ENCODE results near the gene OPCML.

The OPCML gene

DNA sequence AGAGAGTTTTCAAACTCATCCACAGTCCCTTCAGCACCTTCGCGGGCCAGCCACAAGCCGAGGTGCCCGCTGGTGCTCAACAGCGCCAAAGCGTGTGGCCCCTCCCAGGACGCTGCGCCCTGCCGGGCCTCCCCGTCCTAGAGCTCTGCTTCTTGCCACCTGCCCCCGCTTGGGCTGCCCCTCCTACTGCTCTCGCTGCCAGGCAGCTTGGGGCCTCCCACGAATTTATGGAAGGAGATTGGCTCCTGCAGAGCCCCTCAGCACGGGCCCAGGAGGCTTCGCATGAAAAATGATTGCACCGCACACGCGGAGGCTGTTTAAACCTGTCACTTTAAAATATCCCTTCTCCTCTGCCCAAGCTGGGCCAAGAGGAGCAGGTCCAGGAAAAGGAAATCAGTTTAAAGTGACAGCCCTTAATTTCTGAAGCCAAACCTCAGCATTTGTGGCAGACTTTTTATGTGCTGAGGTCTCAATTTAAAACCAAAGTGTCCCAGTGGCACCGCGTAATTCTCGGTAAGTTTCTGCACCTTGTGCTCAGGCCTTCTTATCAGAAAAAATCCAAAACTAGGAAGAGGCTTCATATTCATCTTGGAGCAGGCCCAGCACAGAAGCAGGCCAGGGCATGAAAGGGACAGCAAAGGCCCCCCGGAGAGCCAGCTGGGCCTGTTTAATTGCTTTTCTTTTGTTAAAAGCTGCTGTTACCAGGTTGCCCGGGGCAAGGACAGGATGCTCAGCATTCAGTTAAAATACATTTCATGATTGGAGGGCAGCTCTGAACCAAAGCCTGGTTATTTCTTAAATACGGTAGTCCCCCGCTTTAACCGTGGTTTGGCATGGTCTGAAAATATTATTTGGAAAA, 303.6 kb downstream of the OPCML start:
- DNase-seq (ENCODE audit: low read depth), result no peak

DNA sequence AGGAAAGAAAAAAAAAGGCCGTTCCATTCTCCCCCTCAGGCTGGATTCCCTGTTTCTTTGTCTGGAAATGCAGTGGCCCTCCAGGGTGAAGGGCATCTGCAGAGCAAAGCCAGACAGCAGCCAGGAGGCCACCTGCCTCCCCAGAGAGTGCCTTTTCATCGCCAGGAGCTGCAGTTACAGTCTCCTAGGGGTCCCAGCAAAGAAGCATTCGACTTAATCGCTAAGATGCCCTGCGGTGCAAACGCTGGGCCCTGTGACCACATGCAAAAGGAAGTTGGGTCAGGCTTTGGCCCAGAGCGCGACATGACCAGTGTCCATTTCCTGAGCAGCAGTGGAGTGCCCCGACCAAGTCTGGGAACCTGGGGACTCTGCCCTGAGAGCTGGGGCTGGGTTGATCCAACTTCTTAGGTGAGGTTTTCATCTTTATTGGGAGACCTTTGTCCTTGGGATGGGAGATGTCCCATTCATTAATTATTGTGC, 304.6 kb downstream of the OPCML start:
- no peak for DNase-seq (ENCODE audit: low read depth)

DNA sequence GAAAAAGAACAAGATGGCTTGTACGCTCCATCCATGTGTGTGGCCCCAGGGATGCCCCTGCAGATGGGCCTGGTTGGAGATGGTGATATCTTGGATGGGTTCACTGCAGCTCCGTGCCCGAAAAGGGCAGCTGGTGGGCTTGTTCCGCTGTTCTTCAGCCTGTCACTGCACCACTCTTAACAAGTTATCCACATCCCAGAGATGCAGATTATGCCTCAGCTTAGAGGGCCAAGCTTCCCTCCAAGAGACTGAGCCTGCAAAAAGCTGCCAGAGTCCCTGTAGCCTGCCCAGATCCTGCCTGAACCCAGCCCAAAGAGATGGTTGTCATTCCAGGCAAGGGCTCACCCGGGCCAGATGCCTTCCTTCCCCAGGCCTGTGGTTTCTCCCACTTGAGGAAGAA, 308.0 kb downstream of the OPCML start:
- no peak for DNase-seq (ENCODE audit: low read depth)

DNA sequence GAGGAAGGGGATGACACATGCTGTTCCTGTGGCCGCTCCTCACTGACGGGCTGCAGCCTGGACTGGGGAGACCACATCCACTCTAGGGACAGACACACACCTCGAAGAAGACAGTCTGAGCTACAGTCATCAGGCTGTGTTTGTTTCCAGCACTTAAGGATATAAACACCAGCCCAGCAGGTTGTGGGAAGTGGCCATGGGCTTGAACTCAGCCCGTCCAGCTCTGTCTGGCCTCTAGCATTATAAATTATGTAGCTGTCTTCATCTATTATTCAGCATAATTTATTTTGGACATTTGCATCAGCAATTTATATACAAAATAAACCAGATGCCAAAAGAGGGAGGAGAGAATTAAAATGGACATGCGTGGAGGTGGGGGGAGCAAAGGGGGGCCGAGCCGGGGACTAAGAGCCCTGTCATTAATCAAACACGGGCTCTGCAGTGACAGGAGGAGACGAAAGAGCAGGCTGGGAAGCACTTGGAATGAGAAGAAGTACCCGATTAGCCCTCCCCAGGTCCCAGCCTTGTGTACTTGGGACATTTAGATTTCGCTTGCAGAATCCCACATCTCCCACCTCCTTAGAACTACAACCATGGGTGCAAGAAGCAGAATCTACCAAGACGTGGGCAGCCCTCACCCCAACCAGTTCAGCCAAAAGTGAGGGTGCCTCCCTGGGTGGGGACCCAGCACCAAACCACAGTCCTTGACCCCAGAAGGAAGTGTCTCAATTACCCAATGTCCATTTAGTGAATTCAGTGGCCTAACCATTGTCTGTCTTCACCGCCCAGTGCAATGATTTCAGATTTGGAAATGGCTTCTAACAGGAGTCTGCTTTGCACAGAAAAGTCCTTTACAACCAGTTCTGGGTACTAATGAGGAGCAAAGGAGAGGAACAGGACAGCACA, 309.6 kb downstream of the OPCML start:
- DNase-seq (ENCODE audit: low read depth), result no peak

DNA sequence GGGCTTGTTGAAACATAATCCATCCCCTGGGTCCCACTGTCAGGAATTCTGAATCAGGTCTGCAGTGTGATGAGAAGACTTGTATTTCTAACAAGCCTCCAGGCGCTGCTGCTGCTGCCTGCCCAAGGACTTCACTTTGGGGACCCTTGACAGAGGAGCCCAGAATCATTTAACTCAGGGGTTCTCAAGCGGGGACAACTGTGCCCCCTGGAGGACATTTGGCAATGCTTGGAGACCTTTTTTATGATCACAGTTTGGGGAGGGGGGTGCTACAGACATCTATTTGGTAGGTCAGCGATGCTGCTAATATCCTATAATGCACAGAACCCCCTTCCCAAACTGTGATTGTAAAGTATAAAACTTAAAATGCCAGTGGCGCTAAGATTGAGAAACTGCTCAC, 312.8 kb downstream of the OPCML start:
- no peak for DNase-seq (ENCODE audit: low read depth)

DNA sequence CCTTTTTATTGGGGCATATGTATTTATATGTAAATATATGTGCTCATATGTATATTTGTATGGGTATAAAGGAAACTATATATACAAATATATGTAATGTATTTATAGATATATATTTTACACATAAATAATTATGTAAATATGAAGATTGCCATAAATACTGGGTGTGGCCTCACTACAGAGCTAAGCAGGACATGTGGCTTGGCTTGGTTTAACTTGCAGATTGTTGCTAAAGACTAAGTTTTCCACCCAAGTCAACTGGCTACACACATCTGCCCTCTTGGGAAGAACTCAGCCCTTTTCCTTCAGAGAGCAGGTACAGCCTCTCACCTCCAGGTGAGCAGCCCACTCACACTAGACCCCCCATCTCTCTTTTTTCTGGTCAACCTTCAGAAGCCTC, 315.5 kb downstream of the OPCML start:
- no peak for DNase-seq (ENCODE audit: low read depth)

DNA sequence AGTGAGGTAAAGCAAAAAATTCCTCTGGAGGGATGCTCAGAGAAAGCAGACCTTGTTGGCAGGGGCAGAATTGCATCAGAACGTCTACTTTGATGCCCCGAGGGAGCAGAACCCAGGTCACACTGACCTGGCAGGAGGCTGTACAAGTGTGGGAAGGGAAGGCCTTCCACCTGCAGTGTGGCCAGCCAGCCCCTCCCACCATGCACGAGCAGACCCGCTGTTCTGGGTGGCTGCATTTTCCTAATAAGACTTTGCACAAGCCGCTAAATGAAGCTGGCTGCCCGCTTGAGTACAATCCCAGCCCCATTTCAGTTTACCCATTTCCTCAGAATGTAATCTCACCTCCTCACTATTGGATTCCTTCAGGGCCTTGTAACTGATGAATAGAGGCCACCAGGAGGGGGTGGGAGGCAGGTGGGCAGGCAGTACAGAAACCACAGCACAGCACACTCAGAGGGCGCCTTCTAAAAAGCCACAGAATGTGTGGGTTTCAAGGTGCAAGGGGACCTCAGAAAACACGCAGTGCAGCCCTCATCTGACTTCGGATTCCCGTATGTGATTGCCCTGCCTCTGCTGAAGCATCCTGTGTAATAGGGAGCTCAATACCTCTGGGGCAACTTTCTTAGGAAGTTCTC, 316.6 kb downstream of the OPCML start:
- no peak for DNase-seq (ENCODE audit: low read depth)

DNA sequence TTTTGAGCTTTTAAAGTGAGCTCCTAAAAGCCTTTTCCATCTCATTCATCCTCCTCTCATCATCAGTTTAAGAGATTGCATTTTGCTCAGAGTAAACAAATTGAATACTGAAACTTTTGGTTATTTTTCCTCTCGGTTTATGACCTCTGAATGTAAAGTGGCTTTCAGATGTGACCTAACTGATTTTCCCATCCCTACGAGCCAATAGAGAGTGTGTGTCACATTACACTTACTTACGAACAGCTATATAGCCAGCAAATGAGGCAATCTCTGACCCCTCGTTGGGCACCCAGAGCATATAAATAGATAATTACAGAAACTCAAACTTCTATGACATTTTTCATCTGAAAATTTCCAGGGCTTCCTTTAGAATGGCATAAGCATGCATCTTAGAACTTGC, 317.7 kb downstream of the OPCML start:
- DNase-seq (ENCODE audit: low read depth), result no peak

DNA sequence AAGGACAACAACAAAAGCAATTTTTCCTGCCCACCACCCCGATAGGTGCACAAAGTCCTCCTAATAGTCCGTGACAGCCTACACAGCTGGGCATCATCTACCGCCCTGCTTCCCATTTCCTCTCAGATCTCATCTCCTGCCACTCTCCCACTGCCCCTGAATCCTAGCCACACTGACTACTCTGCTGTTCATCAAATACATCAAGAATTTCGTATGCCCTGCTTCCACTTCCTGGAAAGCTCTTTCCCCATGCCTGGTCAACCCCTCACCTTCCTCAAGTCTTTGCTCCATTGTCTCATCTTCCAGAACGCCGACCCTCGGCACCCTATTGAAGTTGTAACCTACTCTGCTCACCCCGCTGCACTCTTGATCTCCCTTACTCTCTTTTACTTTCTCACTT, 320.1 kb downstream of the OPCML start:
- no peak for DNase-seq (ENCODE audit: low read depth)

DNA sequence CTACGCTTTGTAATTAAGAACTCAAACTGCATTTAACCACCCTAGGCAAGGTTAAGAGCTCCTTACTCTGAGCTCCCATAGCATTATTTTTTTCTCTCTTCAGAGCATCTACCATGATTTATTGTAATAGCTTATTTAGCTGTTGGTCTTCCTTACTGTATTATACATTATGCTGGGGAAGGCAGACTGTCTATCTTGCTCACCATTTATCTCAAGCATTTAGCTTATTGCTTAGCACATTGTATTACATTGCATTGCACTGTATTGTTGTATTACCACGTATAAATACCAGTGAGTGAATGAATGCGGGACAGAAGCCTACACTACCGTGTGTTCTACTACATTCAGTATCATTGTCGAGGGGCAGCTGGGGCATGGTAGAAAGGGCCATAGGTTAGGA, 324.3 kb downstream of the OPCML start:
- no peak for DNase-seq (ENCODE audit: low read depth)

DNA sequence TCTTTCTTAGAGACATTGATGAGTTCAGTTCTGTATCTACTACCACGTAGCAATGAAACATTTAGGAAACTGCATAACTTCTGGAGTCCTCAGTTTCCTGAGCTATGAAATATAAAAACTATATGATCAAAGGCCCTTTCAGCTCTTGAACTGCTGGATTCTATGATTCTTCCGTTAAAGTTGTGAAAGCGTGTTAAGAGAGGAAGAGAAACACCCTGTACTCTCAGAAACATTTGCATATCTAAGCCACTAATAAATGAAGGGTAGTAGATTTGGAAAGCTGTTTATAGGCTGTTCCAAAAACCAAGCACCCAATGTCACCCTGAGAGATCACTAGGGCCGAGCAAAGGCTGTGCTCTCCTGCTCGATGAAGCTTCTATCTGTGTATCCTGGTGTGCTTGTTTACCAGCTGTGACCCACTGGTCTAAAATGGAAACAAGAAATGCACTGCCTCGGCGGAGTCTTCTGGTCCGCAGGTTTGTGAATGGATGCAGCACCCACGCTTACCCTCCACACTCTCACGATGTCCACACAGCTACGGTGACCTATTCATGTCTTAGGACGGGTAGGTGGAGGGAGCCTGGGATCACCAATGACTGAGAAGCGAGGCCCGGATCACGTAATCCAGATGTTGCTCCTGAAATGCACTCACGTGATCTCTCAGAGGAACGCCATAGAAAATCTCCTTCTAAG, 325.8 kb downstream of the OPCML start:
- no peak for DNase-seq (ENCODE audit: low read depth)

DNA sequence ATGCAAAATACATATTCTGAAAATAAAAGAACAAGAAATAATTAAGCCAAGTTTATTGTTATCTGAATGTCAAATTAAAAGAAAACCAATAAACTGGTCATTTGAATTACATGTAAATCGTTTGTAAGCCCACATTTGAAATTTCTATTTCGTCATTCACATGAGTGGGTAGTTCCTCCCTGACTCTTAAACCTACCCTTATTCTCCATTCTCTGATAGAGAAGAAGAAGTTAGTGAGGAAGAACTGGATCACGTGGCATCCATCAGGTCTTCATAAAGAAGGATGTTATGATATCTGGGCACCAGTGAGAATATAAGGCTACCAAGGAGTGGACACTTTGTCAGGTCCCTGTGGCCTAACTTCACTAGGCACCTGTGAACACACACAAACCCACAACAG, 328.1 kb downstream of the OPCML start:
- no peak for DNase-seq (ENCODE audit: low read depth)

DNA sequence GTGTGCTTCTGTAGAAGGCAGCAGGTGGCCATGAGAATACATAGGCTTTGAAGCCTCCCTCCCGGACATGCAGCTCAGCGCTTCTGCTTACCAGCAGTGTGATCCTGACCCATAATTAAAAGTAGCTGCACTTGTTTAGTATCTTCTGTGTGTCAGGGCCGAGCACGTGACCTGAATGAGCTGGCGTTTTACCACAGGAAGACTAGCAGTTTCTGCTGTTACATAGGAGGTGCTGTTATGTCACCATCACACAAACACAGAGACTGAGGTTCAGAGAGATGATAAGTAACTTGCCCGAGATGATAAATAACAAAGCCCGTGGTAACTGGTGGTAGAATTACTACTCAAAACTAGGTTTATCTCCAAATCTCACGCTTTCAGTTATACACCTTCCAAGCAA, 329.5 kb downstream of the OPCML start:
- no peak for DNase-seq (ENCODE audit: low read depth)

DNA sequence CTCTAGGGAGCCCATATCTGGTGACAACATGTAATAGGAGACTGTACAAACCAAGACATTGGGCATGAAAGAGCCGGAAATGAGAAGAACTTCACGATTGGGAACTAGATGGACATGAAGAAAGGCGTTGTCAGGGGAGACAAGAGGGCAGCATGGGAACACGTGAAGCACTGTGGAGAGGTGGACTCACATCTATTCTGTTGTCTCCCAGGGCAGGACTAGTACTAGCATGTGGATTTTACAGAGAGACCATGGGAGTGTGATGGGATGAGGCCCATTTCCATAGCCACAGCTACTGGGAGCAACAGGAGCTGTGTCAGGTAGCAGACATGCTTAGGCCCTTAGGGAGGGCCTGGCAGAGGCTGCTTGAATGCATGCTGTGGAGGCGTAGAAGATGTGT, 333.9 kb downstream of the OPCML start:
- no peak for DNase-seq (ENCODE audit: low read depth)

DNA sequence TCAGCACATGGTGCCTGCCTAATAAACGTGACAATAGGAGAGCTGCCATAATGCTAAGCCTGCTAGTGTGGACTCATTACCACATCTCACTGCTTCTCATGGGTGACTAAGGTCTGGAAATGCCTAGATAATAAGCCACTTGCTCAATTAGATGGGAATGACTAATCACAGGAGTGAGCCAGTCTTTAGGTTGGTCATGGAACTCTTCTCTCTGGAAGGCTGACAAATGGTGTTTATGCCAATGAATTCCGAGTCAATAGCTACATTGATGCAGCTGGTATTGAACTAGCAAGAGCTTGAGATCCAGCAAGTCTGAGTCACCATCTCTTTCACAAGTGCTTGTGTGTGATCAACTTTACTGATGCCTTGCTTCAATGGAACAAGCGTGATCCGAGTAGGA, 334.9 kb downstream of the OPCML start:
- no peak for DNase-seq (ENCODE audit: low read depth)

DNA sequence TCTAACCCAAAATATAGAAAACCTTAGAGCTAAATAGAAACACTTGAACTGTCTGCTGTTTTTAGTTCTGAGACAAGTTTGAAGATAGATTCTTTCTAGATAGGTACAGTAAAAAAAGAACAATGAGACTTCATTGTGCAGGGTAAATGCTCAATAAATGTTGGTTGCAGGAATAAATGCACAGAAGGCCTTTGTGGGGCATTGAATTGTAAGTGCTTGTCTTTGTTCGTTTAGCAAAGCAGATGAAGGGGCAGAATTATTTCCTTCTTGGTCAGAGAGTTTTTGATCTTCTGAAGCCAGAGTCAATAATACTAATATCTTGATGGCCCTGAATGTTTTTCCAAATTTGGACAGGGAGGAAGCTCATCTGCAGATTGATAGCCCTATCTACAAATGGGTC, 340.4 kb downstream of the OPCML start:
- DNase-seq (ENCODE audit: low read depth), result no peak

DNA sequence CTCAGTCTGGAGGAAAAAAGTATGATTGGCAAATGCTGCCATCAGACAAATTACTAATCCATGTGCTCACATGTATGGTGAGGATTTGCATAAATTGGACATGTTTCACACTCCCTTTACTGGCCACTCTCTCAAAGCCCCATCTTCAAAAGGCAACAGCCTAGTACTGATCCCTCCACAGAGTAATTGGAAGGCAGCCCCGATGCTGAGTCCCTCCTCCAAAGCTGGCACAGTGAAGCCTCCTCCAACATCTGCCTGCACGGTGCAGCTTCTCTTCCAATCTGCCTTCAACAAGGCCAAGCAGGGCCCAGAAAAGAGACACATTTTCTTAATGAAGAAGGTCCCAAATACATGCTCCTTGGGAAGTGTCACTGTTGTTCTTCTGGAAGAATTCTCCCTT, 350.6 kb downstream of the OPCML start:
- DNase-seq (ENCODE audit: low read depth), result no peak

DNA sequence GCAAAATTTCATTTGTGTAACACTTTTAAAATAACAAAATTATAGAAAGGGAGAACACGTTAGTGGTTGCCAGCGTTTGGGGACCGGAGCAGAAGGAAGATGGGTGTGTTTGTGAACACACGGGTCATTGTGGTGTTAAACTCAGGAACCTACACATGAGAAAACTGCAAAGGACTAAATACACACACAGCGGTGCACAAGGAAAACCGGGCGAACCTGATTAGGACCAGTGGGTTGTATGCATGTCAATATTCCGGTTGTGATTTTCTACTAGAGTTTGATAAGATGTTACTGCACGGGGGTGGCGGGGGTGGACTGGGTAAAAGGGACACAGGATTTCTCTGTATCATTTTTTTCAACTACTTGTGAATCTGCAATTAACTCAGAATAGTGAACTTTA, 351.2 kb downstream of the OPCML start:
- no peak for DNase-seq (ENCODE audit: low read depth)

DNA sequence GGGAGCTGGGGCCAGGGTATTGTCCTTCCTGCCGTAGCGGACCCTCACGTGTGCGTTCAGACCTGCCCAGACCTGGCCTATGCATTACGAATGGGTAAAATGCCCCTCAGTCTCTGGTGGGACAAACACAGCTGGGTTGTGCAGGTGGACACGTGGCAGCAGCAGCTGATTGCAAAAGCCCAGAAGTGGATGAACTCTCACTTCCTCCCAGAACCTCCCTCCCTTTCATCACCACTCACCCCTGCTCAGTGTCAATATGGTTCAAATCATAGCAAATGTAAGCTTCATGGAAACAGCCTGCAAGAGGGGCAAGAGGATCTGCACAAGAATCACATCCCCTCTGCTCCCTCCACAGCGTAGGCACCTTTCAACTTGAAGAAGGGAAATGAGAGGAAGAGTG, 352.1 kb downstream of the OPCML start:
- DNase-seq (ENCODE audit: low read depth), result no peak

DNA sequence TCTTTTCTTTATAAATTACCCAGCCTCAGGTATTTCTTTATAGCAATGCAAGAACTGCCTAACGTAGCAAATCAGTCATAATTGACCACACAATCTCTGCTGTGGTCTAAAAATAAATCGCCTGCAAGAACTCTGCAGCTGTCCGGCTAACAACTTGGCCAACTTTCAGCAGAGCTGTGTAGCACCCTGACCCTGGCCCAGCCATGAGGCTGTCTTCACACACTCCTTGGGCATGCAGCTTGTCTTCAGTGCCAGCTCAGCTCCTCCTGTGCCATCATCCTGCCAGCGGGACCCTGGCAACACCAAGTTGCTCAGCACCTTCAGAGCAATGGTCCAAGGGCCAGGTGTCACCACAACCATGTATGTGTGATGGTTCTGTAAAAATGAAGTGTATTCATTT, 355.6 kb downstream of the OPCML start:
- DNase-seq (ENCODE audit: low read depth), result no peak

DNA sequence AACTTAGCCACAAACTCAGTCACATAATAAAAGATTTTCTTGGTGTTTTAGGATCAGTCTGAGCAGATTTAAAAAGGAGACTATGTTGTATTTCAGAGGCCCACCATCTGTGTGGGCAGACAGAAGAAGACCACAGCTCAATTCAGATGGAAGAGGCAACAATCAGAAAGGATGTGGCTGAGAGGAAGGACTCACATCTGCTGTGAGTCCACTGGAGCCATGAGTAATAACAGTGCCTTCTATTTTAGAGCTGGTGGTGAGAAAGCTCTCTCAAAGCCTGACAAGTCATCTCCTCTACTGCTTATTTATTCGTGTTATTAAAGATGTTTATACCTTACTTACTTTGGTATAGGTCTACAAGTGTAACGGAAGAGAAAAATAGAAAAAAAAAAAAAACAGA, 357.2 kb downstream of the OPCML start:
- no peak for DNase-seq (ENCODE audit: low read depth)

DNA sequence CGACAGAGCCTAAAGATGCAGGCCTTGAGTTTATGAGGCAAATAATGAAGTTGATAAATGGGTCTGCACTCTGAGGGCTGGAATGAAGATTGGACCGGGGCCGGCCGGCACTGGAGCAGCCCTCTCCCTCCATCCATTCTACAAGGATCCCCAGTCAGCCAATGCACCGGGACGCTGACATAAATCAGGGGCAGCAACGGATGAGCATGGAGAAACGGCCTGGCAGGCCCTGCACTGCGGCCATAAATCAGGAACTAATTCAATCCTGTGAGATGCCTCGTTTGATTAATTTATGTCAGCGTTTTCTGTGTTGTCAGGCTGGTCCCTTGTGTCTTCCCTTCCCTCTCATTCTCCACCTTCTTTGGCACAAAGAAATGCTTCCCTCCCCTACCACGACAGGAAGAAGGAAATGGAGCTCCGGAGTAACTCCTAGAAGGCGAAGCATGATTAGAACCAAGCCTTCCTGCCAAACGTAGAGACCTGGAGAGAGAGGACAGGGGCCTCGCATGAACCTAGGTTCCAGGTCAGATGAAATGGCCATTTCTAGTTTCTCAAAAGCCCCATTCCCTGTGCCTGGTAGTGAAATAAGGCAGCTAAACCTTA, 358.4 kb downstream of the OPCML start:
- no peak for DNase-seq (ENCODE audit: low read depth)

Measured in stimulated activated CD8-positive, alpha-beta memory T cell treated with anti-CD3 and anti-CD28 coated beads, Interleukin-15, amount 100 ng/mL, for 1 hour (primary cell).